GM12878 (cell line): Measurements from ENCODE around the gene MYO9B. TPM values are rescaled to one million over a fixed set of nuclear protein-coding genes. Genes with fewer than 3 reads are reported as not detected.

Experiments
- ATAC-seq: fragments of 200-7000 bp; cut with Tn5 transposase; 3 replicates; pipeline ENCODE4 v1.9.1; 2020; ENCODE audit warnings: mild to moderate bottlenecking, moderate library complexity
- BruUV-seq: library from RNA; stranded (reverse); fragments of 400-500 nt; replicated peaks from 2 replicates; lab custom pipeline; 2021; lab: Mats Ljungman, UMichigan
- CTCF ChIA-PET: fragments of 300-600 bp; sonication (Branson Sonifier 250); formaldehyde crosslinking; extraction: SDS; loops from one replicate; lab custom pipeline; 2021; ENCODE audit warnings: inconsistent platforms; lab: Yijun Ruan, JAX
- POLR2A ChIA-PET: fragments of 350-600 bp; formaldehyde crosslinking; extraction: SDS; loops from one replicate; lab custom pipeline; 2021; ENCODE audit warnings: inconsistent platforms; lab: Charles Lee
- RAD21 ChIA-PET: fragments of 300-600 bp; sonication (Branson Sonifier 250); formaldehyde crosslinking; loops from one replicate; lab custom pipeline; 2023; ENCODE audit warnings: antibody characterized with exemption; ENCODE audit not compliant: unreplicated experiment; lab: Charles Lee
- SMC1A ChIA-PET: fragments of 300-600 bp; sonication (Branson Sonifier 250); formaldehyde crosslinking; loops from one replicate; lab custom pipeline; 2023; ENCODE audit not compliant: unreplicated experiment, uncharacterized antibody; lab: Charles Lee
- DNase-seq: peaks from one replicate; pipeline ENCODE4 v3.0.0-alpha.2; 2011; ENCODE audit warnings: low read depth, low spot score
- FAIRE-seq: peaks from 3 replicates; lab custom pipeline; 2011; peaks lifted over from hg19 to GRCh38; lab: Jason Lieb, UNC
- H2AFZ ChIP-seq: 2 replicates; pipeline ENCODE4 v1.6.0; 2011; ENCODE audit warnings: low read depth, low read length, control low read depth; ENCODE audit not compliant: control insufficient read depth
- H3K27ac ChIP-seq: 2 replicates; pipeline ENCODE4 v1.5.1; 2011; ENCODE audit warnings: control low read depth; ENCODE audit not compliant: control insufficient read depth, insufficient read depth
- H3K27me3 ChIP-seq, 2 experiments: replicated peaks in 1 of 2; 2 replicates each; pipeline versions ENCODE4 v1.6.0 to v1.6.1; 2011; ENCODE audit warnings: low read length in 1 of 2; ENCODE audit not compliant: control insufficient read depth in 2 of 2, insufficient read depth in 2 of 2
- H3K36me3 ChIP-seq, 2 experiments: 2 replicates each; pipeline ENCODE4 v1.5.1; 2011; ENCODE audit warnings: low read length in 1 of 2; ENCODE audit not compliant: control insufficient read depth in 2 of 2, insufficient read depth in 2 of 2
- H3K4me1 ChIP-seq: 2 replicates; pipeline ENCODE4 v1.6.1; 2011; ENCODE audit warnings: mild to moderate bottlenecking, low read length, moderate library complexity, mixed read lengths; ENCODE audit not compliant: control insufficient read depth, insufficient read depth
- H3K4me2 ChIP-seq: 2 replicates; pipeline ENCODE4 v1.6.0; 2011; ENCODE audit warnings: control low read depth; ENCODE audit not compliant: control insufficient read depth, insufficient read depth
- H3K4me3 ChIP-seq: fragments of 200-600 bp; sonication (generic); 2 replicates; pipeline ENCODE4 v1.5.1; 2016
- H3K79me2 ChIP-seq: 2 replicates; pipeline ENCODE4 v1.6.0; 2011; ENCODE audit warnings: low read length; ENCODE audit not compliant: control insufficient read depth, insufficient read depth
- H3K9ac ChIP-seq: 2 replicates; pipeline ENCODE4 v1.8.0; 2011; ENCODE audit warnings: low read length, control low read depth, mixed read lengths; ENCODE audit not compliant: control insufficient read depth, insufficient read depth
- H3K9me3 ChIP-seq: replicated peaks from 3 replicates; pipeline ENCODE4 v1.5.1; 2011; ENCODE audit warnings: mild to moderate bottlenecking, low read length; ENCODE audit not compliant: control insufficient read depth, insufficient read depth
- H4K20me1 ChIP-seq: 2 replicates; pipeline ENCODE4 v1.6.0; 2011; ENCODE audit not compliant: control insufficient read depth, insufficient read depth
- ASH2L ChIP-seq: fragments of 300-600, 200-600 bp; sonication (generic); IDR thresholded peaks from 2 replicates; pipeline ENCODE4 v1.6.1; 2017; ENCODE audit warnings: low read depth, mild to moderate bottlenecking, borderline replicate concordance
- CHD4 ChIP-seq: fragments of 200-600 bp; sonication (generic); IDR thresholded peaks from 2 replicates; pipeline ENCODE4 v1.6.1; 2016; ENCODE audit warnings: mild to moderate bottlenecking
- IKZF1 ChIP-seq: fragments of 450-650 bp; conservative IDR thresholded peaks from 2 replicates; pipeline ENCODE4 v1.6.1; 2017; ENCODE audit warnings: antibody characterized with exemption, mild to moderate bottlenecking
- NFIC ChIP-seq: IDR thresholded peaks from 2 replicates; pipeline ENCODE4 v1.6.1; 2012; ENCODE audit warnings: low read depth, mild to moderate bottlenecking, inconsistent platforms, low read length, moderate library complexity
- POLR2AphosphoS5 ChIP-seq: IDR thresholded peaks from 2 replicates; pipeline ENCODE4 v1.6.1; 2011; ENCODE audit warnings: mild to moderate bottlenecking, low read length, inconsistent platforms
- WGBS: methylation state at CpG from one replicate; pipeline ENCODE4 v1.1.6; 2016; ENCODE audit warnings: low lambda C conversion rate; ENCODE audit not compliant: insufficient replicate concordance, insufficient coverage; ENCODE audit errors: missing lambda C conversion rate; 5-methylcytosine and 5-hydroxymethylcytosine counted together
- in situ Hi-C: fragments of 300-500 bp; cut with MboI; formaldehyde crosslinking; loops from 9 replicates; pipeline ENCODE4 v1.14.3; 2018; ENCODE audit warnings: mixed read lengths
- intact Hi-C: fragments of 100-400 bp; cut with micrococcal nuclease; formaldehyde crosslinking; loops from one replicate; pipeline ENCODE4 v1.14.2; 2022; ENCODE audit not compliant: unreplicated experiment
- polyA plus RNA-seq, 11 experiments: library from polyadenylated mRNA; depleted of rRNA in 4 of 11; unstranded in 6 of 11; stranded (reverse) in 5 of 11; fragments of >200 nt; fragmentation: Nextera tagmentation in 4 of 11; fragmentation: Illumina TruSeq in 1 of 11; extraction: Ambion mirVana in 4 of 11; extraction: Trizol in 1 of 11; gene quantifications; 1 replicate in 1 of 11; 2 replicates in 10 of 11; pipeline versions ENCODE4 v1.2.1 to v1.2.3, GENCODE V29; 2011 to 2016; ENCODE audit warnings: inconsistent platforms in 2 of 11, missing spikeins in 2 of 11, low read depth in 1 of 11
- total RNA-seq, 4 experiments: library from RNA; depleted of rRNA in 3 of 4; stranded (reverse); fragments of >200 nt in 3 of 4; fragmentation: Illumina TruSeq in 1 of 4; extraction: Trizol in 1 of 4; gene quantifications; 2 replicates each; pipeline versions ENCODE4 v1.2.1 to v1.2.3, GENCODE V29; 2013 to 2021
- TF ChIP-seq, protein P1 (sequence below): fragments of 450-650 bp; formaldehyde crosslinking; IDR thresholded peaks from 2 replicates; pipeline ENCODE4 v1.4.0; 2022; ENCODE audit warnings: mild to moderate bottlenecking, moderate library complexity
- TF ChIP-seq, protein P2 (sequence below): fragments of 450-650 bp; conservative IDR thresholded peaks from 2 replicates; pipeline ENCODE4 v1.6.1; 2017; ENCODE audit warnings: mild to moderate bottlenecking, moderate library complexity
- TF ChIP-seq, protein P3 (sequence below): fragments of 450-650 bp; IDR thresholded peaks from 2 replicates; pipeline ENCODE4 v1.6.1; 2017; ENCODE audit warnings: mild to moderate bottlenecking
- TF ChIP-seq, protein P4 (sequence below): fragments of 450-650 bp; IDR thresholded peaks from 2 replicates; pipeline ENCODE4 v1.6.1; 2016; ENCODE audit warnings: mild to moderate bottlenecking

Gene MYO9B
- total and polyA plus RNA-seq, 10 of the 15 experiments (the other 5 are each of a cell fraction or from before 2014, with no cell fraction given): 5.4 to 165 (median 45.8) TPM

DNA sequence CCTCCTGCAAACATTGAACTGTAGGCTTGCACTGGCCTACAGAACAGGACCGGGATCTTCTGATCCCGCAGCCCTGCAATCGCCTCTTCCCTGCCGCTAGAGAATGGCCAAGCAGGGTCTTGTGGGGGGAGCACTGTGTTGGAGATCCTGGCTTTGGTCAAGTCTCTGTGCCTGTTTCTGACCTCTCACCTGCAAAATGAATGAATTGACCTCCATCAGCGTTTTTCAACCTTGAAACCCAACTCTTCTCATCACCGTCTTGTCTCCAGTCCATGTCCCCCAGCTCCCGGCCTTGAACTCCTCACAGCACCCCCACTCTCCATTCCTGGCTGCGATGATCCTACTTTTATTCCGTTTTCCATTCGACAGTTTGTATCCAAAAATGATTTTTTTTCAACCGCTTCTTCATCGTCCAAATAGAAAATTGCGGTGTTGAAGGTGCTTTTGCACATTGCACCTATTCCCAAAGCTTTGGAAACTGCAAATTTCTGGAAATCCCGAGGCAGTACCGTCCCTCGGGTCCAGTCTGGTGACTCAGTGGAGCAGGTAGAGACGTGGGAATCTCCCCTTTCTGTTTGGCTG is 2.0 kb downstream of the MYO9B start:
- H2AFZ ChIP-seq: no peak overlapping the region
- in situ Hi-C loops: no loop called here
- ChIA-PET SMC1A (interaction anchor here (0.5 to 11.7 kb wide), 7 partner anchors 12 to 493 kb away, joined by 3 to 88 read pairs (median 5); partner anchors contain the start of gene USE1), RAD21 (interaction anchor here (0.8 to 7.7 kb wide), 5 partner anchors 11 to 158 kb away, joined by 4 to 91 read pairs (median 7); no protein-coding TSS in a partner anchor), POLR2A (interaction anchor here (0.9 to 8.5 kb wide), 9 partner anchors 9 to 1014 kb away, joined by 3 to 111 read pairs (median 3); partner anchors contain the start of genes BABAM1 and BST2), CTCF (interaction anchor here (1.0 to 4.3 kb wide), 9 partner anchors 29 to 205 kb away, joined by 3 to 30 read pairs (median 4); partner anchors contain the start of gene ANKLE1)
- FAIRE-seq (no peak), DNase-seq (no peak), ATAC-seq (no peak)
- TF ChIP-seq CHD4 (no peak), NFIC (no peak), IKZF1 (0 out of 2 replicates have a peak, but pooled peaks have one; percentile 15), POLR2AphosphoS5 (no peak), ASH2L (no peak)
- TF ChIP-seq, protein P1, sequence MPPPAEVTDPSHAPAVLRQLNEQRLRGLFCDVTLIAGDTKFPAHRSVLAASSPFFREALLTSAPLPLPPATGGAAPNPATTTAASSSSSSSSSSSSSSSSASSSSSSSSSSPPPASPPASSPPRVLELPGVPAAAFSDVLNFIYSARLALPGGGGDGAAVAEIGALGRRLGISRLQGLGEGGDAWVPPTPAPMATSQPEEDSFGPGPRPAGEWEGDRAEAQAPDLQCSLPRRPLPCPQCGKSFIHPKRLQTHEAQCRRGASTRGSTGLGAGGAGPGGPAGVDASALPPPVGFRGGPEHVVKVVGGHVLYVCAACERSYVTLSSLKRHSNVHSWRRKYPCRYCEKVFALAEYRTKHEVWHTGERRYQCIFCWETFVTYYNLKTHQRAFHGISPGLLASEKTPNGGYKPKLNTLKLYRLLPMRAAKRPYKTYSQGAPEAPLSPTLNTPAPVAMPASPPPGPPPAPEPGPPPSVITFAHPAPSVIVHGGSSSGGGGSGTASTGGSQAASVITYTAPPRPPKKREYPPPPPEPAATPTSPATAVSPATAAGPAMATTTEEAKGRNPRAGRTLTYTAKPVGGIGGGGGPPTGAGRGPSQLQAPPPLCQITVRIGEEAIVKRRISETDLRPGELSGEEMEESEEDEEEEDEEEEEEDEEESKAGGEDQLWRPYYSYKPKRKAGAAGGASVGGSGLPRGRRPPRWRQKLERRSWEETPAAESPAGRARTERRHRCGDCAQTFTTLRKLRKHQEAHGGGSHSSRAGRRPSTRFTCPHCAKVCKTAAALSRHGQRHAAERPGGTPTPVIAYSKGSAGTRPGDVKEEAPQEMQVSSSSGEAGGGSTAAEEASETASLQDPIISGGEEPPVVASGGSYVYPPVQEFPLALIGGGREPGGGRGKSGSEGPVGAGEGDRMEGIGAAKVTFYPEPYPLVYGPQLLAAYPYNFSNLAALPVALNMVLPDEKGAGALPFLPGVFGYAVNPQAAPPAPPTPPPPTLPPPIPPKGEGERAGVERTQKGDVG (CRISPR knock-in tag): no peak
- TF ChIP-seq, protein P2, sequence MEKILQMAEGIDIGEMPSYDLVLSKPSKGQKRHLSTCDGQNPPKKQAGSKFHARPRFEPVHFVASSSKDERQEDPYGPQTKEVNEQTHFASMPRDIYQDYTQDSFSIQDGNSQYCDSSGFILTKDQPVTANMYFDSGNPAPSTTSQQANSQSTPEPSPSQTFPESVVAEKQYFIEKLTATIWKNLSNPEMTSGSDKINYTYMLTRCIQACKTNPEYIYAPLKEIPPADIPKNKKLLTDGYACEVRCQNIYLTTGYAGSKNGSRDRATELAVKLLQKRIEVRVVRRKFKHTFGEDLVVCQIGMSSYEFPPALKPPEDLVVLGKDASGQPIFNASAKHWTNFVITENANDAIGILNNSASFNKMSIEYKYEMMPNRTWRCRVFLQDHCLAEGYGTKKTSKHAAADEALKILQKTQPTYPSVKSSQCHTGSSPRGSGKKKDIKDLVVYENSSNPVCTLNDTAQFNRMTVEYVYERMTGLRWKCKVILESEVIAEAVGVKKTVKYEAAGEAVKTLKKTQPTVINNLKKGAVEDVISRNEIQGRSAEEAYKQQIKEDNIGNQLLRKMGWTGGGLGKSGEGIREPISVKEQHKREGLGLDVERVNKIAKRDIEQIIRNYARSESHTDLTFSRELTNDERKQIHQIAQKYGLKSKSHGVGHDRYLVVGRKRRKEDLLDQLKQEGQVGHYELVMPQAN: 0 out of 2 replicates have a peak, but pooled peaks have one; percentile 48
- TF ChIP-seq, protein P3, sequence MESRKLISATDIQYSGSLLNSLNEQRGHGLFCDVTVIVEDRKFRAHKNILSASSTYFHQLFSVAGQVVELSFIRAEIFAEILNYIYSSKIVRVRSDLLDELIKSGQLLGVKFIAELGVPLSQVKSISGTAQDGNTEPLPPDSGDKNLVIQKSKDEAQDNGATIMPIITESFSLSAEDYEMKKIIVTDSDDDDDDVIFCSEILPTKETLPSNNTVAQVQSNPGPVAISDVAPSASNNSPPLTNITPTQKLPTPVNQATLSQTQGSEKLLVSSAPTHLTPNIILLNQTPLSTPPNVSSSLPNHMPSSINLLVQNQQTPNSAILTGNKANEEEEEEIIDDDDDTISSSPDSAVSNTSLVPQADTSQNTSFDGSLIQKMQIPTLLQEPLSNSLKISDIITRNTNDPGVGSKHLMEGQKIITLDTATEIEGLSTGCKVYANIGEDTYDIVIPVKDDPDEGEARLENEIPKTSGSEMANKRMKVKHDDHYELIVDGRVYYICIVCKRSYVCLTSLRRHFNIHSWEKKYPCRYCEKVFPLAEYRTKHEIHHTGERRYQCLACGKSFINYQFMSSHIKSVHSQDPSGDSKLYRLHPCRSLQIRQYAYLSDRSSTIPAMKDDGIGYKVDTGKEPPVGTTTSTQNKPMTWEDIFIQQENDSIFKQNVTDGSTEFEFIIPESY: no peak
- TF ChIP-seq, protein P4, sequence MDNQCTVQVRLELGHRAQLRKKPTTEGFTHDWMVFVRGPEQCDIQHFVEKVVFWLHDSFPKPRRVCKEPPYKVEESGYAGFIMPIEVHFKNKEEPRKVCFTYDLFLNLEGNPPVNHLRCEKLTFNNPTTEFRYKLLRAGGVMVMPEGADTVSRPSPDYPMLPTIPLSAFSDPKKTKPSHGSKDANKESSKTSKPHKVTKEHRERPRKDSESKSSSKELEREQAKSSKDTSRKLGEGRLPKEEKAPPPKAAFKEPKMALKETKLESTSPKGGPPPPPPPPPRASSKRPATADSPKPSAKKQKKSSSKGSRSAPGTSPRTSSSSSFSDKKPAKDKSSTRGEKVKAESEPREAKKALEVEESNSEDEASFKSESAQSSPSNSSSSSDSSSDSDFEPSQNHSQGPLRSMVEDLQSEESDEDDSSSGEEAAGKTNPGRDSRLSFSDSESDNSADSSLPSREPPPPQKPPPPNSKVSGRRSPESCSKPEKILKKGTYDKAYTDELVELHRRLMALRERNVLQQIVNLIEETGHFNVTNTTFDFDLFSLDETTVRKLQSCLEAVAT: peak; percentile 92
- no peaks in the 10 kb centered on the region; a peak in 1 of 4 replicates for H3K36me3 ChIP-seq
- peaks cover 95% of the 10 kb centered on the region for H3K79me2 ChIP-seq
- peak overlapping the region; percentile 88 for H3K4me2 ChIP-seq
- H3K27ac ChIP-seq: peak overlapping the region; percentile 87
- no peaks in the 10 kb centered on the region for H3K27me3 ChIP-seq
- peak overlapping the region; percentile 93 for H3K4me3 ChIP-seq
- peak overlapping the region; percentile 83 for H3K9ac ChIP-seq
- H3K9me3 ChIP-seq: no peaks in the 10 kb centered on the region
- intact Hi-C loops: no loop called here
- BruUV-seq: no TSS peak
- H4K20me1 ChIP-seq: peaks cover 8% of the 10 kb centered on the region
- peaks cover 48% of the 10 kb centered on the region for H3K4me1 ChIP-seq
- WGBS: 35% methylated on average over 17 of the region's 17 CpGs
